Measurements from ENCODE around the gene ARSD. TPM values are rescaled to one million over a fixed set of nuclear protein-coding genes. Genes with fewer than 3 reads are reported as not detected.
"Not testable (repeated sequence)": the region's sequence is repeated elsewhere in the genome, so short reads cannot be mapped to it uniquely, and the experiment has no call there.

Gene ARSD
- total RNA-seq, 4 donors from 2014 or later = 39.1 to 66.3 (median 53.0) TPM

DNA sequence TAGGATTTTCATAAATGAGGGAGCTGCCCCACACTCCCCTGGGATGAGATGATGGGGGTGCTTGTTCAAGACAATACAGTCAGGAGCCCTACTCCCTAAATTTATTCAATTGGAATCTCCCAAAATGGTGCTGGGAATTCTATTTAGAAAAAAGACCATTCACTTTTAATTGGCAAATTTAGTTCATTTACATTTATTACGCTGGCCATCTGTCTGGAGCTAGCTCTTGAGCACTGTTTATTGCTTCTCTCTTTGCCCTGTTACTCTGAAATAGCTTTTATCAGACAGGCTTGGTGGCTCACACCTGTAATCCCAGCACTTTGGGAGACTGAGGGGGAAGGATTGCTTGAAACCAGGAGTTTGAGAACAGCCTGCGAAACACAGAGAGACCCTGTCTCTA, 2.0 kb upstream of the ARSD start:
- DNase-seq = no peak
- TF ChIP-seq, protein P1, sequence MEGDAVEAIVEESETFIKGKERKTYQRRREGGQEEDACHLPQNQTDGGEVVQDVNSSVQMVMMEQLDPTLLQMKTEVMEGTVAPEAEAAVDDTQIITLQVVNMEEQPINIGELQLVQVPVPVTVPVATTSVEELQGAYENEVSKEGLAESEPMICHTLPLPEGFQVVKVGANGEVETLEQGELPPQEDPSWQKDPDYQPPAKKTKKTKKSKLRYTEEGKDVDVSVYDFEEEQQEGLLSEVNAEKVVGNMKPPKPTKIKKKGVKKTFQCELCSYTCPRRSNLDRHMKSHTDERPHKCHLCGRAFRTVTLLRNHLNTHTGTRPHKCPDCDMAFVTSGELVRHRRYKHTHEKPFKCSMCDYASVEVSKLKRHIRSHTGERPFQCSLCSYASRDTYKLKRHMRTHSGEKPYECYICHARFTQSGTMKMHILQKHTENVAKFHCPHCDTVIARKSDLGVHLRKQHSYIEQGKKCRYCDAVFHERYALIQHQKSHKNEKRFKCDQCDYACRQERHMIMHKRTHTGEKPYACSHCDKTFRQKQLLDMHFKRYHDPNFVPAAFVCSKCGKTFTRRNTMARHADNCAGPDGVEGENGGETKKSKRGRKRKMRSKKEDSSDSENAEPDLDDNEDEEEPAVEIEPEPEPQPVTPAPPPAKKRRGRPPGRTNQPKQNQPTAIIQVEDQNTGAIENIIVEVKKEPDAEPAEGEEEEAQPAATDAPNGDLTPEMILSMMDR (IDR thresholded peaks at IDR 0.05) = no peak
- no peak for TF ChIP-seq POLR2A (IDR thresholded peaks at IDR 0.05)
- no peak overlapping the region for H3K27ac ChIP-seq
- 93 to 98% methylated on average over 2 of the region's 2 CpGs for WGBS, 2 donors
- no peaks in the 10 kb centered on the region for H3K4me1 ChIP-seq
- H3K4me3 ChIP-seq (replicated peaks in 1 of 3) = no peak overlapping the region
- H3K9me3 ChIP-seq = no peaks in the 10 kb centered on the region
- no peaks in the 10 kb centered on the region for H3K36me3 ChIP-seq
- no peaks in the 10 kb centered on the region for H3K27me3 ChIP-seq
- intact Hi-C loops (cut with DNase I) = loop anchor here (10.0 kb wide), 1 partner anchor 884 kb away; no protein-coding TSS in a partner anchor

DNA sequence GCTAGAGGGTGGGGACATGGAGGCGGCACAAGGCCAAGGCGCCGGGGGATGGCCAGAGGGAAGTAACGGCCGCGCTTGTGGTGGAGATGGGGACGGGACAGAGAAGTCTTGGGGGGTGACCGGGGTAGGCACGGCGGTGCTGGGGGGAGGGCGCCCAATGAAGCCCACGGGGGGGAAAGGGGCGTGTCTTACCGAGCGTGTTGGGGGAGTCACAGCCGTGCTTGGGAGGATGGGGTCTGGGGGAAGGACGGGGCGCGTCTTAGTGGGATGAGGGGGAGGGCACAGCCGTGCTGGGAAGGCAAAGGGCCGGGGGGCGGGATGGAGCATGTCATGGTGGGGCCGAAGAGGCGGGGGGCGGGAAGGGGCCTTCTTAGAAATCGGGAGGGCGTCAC, 952 bp downstream of the ARSD start:
- intact Hi-C loops (cut with DNase I) = no loop called here
- TF ChIP-seq, protein P1 (IDR thresholded peaks at IDR 0.05) = no peak
- no peak for TF ChIP-seq POLR2A (IDR thresholded peaks at IDR 0.05)

DNA sequence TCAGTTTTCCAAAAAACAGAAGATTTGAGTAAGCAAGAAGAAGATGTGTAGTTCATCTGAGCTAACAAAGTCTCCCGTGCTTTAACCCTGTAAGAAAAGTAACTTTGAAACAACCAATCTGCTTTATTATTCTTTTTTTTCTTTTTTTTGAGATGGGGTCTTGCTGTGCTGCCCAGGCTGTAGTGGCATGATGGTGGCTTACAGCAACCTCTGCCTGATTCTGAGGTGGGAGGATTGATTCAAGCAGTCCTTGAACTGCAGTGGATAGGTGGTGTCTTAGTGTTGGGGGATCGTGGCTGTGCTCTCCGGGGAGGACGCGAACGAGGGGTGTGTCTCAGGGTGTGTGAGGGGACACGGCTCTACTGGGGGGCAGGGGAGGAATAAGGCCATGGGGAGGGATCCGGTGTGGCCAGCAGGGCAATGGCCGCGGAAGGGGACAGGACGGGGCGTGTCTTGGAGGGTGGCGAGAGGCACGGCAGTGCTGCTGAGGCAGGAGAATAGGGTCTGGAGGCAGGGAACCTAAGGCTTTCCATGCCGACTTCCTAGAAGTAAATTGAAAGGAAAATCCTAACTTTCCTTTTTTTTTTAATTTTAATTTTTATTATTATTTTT, 2.4 kb downstream of the ARSD start:
- Histone ChIP-seq H3K4me1 (no peaks in the 10 kb centered on the region), H3K27ac (no peak overlapping the region), H3K9me3 (no peaks in the 10 kb centered on the region), H3K27me3 (no peaks in the 10 kb centered on the region), H3K36me3 (peaks cover 2 to 3% of the 10 kb centered on the region in 2 donors), H3K4me3 (replicated peaks in 1 of 3) (no peak overlapping the region)
- 97% methylated on average over 15 of the region's 15 CpGs for WGBS, 2 donors
- no peak for TF ChIP-seq POLR2A (IDR thresholded peaks at IDR 0.05)
- TF ChIP-seq, protein P1 (IDR thresholded peaks at IDR 0.05) = no peak
- DNase-seq = no peak
- intact Hi-C loops (cut with DNase I) = no loop called here

More for the DNA sequence above, 952 bp downstream of the ARSD start:
- peak; percentile 38 to 44 for DNase-seq
- no peaks in the 10 kb centered on the region for H3K4me1 ChIP-seq
- H3K9me3 ChIP-seq = no peaks in the 10 kb centered on the region
- H3K27ac ChIP-seq = peak overlapping the region; percentile 10 to 94 (median 91)
- 4% methylated on average over 5 of the region's 27 CpGs; no CpG with 5 or more reads in 1 of the 2 donors for WGBS, 2 donors
- no peaks in the 10 kb centered on the region for H3K36me3 ChIP-seq
- peak overlapping the region in 2 of 3 donors; percentile 3 to 58 for H3K4me3 ChIP-seq (replicated peaks in 1 of 3)
- no peaks in the 10 kb centered on the region for H3K27me3 ChIP-seq

DNA sequence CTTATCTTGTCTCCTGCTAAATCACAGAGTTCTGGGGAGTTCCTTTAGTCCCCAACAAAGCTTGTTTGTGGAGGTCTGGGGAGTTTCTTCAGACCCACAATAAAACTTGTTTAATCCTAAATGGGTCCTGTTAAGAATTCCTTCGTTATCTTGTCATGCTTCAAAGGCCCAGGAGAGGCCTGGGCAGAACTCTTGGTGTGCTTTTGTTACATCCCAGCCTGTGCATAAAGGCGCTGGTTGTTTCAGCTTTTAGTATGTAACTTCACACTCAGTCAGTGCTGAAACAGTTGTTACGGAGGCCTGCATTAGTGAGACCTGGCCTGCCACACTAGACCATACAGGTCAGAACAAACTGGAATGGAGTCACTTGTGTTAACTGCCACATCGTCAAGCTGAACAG, 2.9 kb downstream of the ARSD start:
- H3K36me3 ChIP-seq; H3K4me3 ChIP-seq (replicated peaks in 1 of 3); H3K27me3 ChIP-seq; intact Hi-C loops (cut with DNase I); DNase-seq; H3K4me1 ChIP-seq; H3K9me3 ChIP-seq; H3K27ac ChIP-seq: not testable (repeated sequence)
- 84 to 91% methylated on average over 4 of the region's 4 CpGs for WGBS, 2 donors

DNA sequence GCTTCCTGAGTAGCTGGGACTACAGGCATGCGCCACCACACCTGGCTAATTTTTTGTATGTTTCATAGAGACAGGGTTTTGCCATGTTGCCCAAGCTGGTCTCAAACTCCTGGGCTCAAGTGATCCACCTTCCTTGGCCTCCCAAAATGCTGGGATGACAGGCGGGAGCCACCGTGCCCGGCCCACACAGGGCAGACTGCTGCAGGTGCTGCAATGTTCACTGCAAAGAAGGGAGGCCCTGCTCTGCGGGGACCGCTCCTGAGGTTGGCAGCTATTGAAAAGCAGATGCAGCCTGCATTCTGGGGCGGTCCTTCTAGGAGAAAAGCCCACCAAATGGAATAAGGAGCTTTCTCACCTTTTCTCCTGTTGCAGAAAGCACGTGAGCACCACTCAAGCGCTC, 5.0 kb downstream of the ARSD start:
- Histone ChIP-seq H3K4me1 (no peaks in the 10 kb centered on the region), H3K27me3 (no peaks in the 10 kb centered on the region), H3K9me3 (no peaks in the 10 kb centered on the region), H3K36me3 (peaks cover 5 to 21% of the 10 kb centered on the region in 2 donors), H3K4me3 (replicated peaks in 1 of 3) (no peak overlapping the region), H3K27ac (no peak overlapping the region)
- intact Hi-C loops (cut with DNase I) = no loop called here
- DNase-seq = no peak
- no peak for TF ChIP-seq POLR2A (IDR thresholded peaks at IDR 0.05)
- TF ChIP-seq, protein P1 (IDR thresholded peaks at IDR 0.05) = no peak
- WGBS, 2 donors = 100% methylated on average over 4 of the region's 9 CpGs
